ENCODE measurements around the gene PNPLA3.
A peak's percentile ranks its signal among the peaks of the same experiment; 100 is the strongest.

Gene PNPLA3

DNA sequence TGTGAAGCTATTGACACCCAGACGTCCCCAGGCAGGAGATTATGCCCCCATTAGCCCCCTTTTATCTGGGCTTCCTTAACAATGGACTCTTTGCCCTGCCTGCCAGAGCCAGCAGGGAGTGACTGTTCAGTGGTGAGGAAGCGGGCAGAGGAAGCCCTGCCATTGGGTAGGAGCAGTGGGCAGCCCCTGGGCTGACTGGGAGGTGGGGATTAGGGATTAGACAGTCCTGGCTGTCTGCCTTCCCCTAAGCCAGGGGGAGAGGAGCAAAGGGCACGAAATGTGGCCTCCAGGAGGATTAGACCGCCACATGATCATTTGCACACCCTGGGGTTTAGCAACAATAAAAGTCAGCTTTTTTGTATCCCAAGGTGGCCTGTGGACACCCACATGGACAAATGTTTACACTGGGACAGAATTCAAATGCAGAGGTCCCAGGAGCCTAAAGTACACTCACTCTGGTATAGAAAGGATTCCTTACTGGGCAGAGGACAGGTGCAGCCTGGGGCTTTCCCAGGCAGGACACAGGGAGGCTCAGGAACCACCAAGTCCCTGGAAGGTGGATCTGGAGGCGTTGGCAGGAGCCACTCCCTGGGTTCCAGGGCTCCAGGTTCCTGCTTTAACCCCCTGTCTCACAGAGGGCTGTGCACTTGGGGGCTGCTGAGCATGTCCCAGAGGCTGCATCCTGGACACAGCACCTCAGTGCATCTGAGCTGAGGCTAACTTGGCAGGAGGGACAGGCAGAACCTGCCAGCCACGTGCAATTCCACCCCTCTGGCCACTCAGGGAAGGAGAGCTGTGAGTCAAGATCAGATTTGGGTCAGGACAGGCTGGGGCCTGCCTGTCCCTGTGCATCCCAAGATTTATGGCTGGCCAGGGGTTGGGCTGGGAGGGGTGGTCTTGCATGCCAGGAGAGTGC lies 2.1 kb downstream of the PNPLA3 start:
- no peak for DNase-seq

DNA sequence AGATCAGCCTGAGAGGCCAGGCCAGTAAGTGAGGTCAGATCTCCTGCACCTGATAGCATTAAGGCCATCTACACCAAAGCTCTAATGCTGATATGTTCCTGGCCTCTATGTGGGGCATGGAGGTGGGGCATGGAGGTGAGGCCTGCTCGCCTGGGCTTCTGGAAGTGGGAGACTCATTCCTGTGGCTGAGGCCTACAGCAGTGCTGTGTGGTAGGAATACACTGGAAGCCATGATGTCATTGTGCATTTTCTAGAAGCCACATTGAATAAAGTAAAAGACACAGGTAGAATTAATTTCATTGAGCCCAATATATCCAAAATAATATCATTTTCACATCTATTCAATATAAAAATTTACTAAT lies 2.7 kb downstream of the PNPLA3 start:
- DNase-seq, result no peak

DNA sequence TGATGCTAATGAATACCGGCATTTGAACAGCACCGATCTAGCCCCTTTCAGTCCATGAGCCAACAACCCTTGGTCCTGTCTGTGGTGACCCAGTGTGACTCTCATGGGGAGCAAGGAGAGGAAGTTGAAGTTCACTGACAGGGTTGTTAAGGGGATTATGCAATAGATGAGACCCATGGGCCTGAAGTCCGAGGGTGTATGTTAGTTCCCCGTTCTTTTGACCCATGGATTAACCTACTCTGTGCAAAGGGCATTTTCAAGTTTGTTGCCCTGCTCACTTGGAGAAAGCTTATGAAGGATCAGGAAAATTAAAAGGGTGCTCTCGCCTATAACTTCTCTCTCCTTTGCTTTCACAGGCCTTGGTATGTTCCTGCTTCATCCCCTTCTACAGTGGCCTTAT lies 4.9 kb downstream of the PNPLA3 start:
- no peak for DNase-seq

DNA sequence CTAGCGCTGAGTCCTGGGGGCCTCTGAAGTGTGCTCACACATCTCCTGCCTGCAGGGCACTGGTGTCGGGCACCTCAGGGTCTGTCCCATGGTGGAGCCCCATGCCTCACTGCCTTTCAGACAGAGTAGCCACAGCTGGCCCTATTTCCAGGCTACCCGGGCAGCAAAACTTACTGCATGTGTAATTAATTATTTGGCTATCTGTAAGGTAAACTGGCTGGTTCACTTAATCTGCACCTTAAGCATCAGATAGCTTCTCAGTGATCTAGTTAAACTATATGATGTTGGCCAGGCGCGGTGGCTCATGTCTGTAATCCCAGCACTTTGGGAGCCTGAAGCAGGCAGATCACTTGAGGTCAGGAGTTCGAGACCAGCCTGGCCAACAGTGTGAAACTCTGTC lies 5.3 kb downstream of the PNPLA3 start:
- DNase-seq, result no peak

DNA sequence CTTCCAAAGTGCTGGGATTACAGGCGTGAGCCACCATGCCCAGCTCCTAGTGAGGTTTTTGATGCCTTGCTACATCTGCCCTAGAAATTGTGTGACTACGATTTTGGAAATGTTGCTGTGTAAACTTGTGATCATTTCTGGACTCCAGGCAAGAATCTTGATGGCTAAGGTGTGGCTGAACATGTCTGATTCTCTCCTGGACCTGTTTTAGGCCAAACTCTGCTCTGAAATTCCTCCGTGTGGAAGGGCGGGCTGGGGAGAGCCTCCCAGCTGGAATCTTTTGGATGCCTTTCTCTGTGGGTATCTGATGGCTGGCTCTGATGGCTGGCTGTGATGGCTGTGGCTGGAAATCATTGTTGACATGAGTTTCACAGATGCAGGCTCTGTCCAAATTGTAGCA lies 8.2 kb downstream of the PNPLA3 start:
- no peak for DNase-seq

DNA sequence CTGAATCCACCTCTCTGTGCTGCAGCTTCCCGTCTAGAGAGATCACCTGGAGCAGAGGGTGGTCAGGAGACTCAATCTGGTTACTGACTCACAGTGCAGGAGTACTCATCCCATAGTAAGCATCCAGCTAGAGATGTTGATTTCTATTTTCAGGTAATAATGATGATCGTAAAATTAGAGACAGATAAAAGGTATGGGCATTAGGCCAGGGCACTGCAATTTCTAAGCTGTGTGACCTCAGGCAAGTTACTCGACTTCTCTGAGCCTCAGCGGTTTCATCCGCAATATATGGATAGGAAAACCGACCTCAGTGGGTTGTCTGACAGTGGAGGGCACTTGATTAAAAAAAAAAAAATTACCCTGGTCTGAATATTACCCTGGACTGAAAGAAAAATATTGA lies 17.8 kb downstream of the PNPLA3 start:
- DNase-seq, result no peak

DNA sequence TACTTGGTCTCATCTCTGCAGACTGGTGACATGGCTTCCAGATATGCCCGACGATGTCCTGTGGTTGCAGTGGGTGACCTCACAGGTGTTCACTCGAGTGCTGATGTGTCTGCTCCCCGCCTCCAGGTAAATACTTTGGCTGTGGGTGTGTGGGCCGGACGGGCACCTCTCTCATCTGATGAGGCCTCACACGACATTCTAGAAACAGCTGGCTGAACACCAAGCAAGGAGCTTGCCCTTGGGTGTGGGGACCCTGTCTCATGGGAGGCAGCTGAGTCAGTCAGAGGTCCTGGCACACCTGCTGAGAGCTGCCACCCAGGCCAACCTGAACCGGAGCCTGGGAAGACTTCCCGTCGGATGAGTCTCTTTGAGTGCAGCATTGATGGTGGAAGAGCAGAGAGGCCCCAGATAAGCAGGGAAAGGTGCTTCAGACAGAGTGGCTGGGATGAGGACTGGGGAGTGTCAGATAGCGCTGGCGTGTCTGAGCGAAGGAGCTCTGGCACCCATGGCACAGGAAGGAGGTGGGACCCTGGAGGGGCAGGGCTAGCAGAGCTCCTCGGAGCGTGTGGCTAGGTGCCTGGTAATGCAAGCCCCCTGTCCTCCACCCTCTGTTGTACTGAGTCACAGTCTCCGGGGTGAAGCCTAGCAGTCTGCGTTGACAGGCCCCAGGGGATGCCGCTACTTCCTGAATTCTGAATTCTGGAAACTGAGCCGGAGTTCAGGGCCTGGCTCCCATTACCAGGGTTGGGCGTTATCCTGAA lies 21.2 kb downstream of the PNPLA3 start:
- no peak for DNase-seq

DNA sequence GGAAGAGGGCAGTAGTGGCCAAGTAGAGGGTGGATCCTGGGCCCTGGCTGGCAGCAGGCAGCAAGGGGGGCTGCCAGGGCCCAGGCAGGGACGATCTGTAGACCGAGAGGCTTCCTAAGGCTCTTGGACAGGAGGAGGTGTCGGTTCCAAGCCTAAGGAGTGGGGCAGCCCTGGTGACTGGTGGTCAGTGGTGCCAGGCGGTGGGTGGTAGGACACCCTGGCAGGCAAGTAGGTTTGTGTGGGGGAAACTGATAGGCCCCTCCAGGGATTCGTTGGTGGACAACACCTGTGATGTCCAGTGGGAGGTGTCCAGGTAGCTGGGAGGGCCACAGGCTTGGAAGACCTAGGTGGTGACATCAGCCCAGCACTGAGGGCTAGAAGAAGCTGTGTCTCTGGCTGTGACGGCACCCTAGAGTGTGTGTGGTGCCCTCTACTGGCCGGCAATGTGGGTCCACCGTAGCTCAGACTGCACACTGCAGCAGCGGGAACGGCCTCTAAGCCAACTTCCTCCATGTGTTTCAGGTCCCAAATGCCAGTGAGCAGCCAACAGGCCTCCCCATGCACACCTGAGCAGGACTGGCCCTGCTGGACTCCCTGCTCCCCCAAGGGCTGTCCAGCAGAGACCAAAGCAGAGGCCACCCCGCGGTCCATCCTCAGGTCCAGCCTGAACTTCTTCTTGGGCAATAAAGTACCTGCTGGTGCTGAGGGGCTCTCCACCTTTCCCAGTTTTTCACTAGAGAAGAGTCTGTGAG lies 22.2 kb downstream of the PNPLA3 start:
- peak; percentile 55 to 71 for DNase-seq

DNA sequence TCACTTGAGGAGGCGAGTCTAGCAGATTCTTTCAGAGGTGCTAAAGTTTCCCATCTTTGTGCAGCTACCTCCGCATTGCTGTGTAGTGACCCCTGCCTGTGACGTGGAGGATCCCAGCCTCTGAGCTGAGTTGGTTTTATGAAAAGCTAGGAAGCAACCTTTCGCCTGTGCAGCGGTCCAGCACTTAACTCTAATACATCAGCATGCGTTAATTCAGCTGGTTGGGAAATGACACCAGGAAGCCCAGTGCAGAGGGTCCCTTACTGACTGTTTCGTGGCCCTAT lies 22.7 kb downstream of the PNPLA3 start:
- no peak for DNase-seq

DNA sequence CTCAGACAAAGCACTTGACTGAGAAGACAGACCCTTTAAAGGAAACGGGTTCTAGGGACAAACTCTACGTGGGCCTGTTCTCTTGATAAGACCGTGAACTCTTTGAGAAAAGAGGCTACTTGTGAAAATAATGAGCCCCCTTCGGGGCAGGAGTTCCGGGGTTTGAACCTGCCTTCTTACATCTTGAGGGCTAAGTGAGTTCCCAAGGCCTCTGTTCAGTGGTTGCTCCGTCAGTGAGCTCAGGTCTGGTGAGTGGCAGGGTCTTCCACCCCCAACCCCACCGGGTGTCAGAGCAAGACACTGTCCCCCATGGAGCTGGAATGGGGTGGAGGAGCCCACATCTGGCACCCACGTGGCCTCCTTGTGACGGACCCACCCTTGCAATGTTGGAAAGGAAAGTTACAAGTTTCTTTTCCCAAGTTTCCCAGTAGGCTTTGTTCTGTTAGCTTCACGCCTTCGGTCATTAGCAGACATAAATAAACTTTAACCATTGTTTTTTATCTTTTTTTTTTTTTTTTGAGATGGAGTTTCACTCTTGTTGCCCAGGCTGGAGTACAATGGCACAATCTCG lies 25.3 kb downstream of the PNPLA3 start:
- DNase-seq, result no peak

DNA sequence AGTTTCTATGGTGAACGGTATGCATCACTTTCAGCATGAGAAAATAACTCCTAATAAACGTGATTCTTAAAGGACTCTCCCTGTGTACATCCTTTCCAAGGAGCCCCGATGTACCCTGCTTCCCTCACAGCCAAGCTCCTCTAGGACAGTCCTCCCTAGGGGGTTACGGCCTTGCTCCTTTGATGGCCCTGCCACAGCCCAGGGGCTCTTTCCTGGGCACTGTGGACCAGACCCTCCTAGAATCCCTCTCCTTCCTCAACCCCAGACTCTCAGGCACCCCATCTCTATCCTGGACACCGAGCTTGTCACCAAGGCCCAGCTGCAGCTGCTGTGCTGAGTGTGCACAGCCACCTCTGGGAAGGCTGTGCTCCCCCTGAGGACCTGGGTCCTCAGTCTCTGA lies 27.8 kb downstream of the PNPLA3 start:
- DNase-seq, result no peak

DNA sequence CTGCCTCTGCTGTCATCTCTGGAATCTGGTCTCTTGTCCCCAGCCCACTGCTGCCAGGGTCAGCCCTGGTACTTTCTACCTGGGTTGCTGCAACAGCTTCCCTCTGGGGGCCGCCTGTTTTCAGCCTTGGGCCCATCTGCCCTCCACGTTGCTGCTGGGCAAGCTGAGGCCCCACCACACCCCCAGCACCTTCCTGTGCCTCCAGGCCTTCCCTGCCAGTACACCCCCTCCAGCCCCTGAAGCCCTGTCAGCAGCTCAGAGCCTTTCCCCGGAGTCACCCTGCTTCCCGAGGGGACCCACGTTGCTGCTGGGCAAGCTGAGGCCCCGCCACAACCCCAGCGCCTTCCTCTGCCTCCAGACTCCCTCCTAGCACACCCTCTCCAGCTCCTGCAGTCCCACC lies 28.4 kb downstream of the PNPLA3 start:
- no peak for DNase-seq

DNA sequence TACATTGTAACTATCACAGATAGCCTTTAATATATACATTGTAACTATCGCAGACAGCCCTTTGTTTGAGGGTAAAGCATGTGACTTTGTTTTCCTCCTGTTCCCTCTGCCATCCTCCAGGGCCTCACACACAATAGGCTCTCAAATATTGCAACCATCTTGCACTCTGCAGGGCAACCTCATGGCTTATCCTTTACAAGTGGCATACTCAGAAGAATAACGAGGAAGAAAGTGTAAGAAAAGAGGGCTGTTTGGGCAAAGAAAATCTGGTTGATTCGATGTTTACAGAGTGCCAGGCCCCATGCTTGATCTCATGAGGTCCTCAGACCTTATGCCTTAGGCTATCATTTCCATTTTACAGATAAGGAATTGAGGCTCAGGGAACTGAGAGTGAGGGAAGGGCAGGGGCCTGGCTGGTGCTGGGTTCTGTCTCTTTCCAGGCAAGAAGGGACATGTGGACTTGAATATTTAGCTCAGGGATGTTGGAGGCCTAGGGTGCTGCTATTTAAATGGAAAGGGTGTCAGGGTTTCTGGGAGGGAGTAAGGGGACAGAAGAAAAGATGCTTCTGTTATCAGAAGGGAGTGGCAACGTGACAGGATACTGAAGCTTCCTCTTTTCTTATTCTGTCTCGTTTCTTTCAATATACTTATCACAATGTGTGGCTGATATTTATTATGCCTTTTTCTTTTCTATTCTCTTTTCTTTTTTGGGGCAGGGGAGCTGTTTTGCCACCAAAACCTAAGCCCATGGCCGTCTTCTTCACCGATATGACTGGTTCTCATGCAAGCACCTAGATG lies 30.6 kb downstream of the PNPLA3 start:
- DNase-seq, result no peak

DNA sequence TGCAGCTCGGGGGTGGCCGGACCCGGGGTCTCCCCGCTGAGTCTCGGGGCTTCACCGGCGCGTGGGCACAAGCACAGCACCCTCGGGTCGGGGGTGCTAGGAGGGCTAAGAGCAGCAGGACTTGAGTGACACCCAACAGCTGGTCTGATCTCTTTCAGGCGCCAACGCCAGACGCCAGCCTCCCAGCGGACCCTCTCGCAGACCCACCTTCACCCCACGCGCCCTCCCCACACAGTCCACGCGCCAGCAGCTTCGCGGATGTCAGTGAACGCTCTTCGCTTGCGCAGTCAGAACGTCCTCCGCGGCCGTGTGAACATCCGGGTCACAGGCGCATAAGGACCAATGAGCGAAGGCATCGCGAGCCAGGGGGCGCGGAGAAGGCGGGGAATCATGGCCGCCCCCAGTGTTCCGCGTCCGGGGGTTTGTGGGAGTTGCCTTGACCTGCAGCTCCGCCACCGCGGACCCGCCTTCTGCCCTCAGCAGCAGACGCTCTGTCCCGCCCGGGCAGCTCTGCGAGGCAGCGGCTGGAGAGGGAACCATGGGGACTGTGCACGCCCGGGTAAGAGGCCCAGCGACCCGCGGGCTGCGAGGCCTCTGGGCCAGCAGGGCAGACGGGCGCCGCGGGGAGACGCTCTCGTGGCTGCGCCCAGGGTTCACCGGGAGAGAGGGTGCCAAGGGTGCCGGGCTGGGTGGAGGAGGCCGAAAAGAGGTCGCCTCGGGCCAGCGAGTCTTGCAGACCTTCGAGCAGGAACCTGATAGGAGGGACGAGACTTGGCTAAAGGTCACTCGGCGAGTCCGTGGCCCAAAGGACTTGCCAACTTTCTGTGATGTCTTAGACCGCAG lies 31.7 kb downstream of the PNPLA3 start, which contains the start of gene SAMM50:
TSS of gene SAMM50 (plus strand) at position 403 of the 843 bp plus-strand sequence. CDS start at position 539, 136 bp downstream.
- peak; percentile 88 for DNase-seq

DNA sequence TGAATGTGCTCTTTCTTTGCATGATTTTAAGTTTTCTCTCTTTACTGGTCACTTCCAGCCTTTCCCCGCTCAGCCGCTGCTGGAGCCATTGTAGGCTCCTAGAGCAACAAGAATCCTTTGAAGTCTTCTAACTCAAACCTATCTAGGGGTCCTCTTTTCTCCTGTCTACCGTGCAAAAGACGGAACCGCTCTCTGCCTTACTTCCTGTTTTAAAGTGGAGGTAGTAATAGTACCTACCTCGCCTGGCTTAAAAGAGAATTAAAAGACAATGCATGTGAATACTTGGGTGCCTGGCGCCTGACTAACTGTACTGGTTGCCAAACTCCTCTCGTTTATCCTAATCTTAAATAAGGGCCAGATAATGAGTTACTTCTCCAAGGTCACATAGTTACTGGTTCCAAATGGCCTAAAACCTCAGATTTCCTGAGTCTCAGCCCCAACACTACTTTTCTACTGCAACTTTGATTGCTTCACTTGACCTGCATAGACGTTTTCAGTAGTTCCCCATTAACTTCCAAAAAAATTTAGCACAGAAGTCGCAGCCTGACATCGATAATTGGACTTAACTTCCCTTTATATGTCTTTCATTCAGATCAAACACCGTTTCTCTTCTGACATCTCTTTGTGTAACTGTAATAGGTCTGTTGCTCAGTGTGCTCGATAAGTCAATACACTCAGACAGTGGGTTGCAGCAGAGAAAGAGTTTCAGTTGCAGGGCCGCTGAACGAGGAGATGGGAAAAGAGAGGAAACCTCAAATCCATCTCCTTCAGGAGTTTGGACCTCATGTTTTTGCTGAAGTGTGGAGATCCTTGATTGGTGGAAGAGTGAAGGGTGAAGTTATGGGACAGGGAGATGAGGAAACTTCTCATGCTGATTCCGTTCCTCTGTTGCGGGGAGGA lies 32.5 kb downstream of the PNPLA3 start:
- no peak for DNase-seq

DNA sequence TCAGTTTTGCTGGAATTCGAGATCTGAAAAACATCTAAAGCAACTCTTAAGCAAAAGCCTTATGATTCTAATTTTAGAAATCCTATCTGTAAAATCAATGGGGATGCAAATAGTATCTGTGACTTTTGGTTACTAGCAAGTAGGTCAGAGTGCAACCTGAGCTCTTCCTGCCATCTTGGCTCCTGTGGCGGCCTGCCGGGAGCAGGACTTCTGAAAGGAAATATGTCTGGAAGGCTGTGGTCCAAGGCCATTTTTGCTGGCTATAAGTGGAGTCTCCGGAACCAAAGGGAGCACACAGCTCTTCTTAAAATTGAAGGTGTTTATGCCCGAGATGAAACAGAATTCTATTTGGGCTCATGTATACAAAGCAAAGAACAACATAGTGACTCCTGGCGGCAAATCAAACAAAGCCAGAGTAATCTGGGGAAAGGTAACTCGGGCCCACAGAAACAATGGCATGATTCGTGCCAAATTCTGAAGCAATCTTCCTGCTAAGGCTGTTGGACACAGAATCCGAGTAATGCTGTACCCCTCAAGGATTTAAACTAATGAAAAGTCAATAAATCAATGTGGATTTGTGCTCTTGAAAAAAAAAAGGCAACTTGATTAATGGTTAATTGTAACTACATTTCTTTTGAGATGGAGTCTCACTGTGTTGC lies 33.3 kb downstream of the PNPLA3 start:
- no peak for DNase-seq

DNA sequence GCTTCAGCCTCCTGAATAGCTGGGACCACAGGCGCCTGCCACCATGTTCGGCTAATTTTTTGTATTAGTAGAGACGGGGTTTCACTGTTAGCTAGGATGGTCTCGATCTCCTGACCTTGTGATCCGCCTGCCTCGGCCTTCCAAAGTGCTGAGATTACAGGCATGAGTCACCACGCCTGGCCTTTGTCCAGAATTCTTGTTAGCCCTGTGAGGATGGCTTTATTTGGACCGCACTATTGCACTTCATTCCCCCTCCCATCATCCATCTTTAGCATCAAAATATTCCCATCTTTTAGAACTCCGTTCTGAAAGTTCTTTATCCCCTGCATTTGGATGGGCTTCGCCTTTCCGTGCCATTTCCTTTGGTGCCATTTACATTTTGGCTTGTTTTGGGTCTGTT lies 34.3 kb downstream of the PNPLA3 start:
- no peak for DNase-seq

DNA sequence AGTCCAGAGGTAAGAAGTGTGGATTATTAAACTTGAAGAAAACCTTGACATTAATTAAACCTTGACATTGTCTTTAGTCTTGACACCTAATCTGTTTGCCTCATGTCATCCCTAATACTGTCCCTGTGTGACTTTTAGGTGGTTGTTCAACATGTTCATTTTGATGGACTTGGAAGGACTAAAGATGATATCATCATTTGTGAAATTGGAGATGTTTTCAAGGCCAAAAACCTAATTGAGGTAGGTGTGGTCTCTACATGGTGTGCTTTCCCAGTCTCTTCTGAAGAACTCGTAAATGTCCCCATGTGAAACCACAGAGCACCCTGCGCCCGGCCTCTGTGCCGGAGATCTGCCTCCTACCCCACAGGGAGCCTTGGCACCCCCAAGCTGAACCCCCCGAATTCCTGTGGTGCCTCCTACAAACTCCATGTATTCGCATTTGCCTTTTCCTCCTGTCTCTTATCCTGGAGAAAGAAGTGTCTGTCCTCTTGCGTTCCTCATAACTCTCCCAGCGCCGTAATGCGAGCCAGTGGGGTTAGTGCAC lies 40.8 kb downstream of the PNPLA3 start:
- no peak for DNase-seq

DNA sequence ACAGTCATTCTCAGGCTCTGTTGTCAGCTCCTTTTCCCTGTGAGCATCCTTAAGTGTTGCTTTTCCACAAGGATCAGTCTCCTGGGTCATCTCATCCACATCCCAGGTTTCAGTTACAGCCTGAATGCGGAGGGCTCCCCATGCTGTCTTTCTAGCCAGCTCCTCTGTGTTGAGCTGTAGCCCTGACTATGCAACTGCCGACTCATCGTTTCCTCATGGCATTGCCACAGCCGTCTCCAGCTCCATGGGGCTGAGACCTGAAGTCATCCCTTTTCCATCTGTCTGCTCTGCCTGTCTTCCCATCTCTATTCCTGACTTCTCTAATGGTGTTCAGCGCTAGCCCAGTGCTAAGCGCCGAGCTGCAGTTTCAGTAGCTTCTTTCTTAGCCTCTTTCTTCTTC lies 43.5 kb downstream of the PNPLA3 start:
- no peak for DNase-seq

DNA sequence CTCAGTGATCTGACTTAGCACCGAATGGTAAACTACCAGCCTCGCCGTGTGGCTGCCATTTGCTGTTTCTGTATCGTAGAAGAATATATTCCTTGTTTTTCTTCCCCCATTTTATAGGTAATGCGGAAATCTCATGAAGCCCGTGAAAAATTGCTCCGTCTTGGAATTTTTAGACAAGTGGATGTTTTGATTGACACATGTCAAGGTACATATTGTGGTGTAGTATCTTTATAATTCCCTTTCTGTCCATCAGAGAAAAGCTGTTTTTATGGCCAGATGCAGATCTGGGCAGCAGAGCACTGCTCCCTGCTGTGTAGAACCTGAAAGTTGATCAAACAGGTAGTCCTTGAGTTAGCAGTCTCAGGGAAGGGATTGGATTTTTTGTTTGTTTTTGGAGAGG lies 45.0 kb downstream of the PNPLA3 start:
- no peak for DNase-seq

All from activated CD4-positive, alpha-beta T cell treated with anti-CD3 and anti-CD28 coated beads for 4 hours (primary cell).